Glomerular visceral epithelial cell (primary cell): ENCODE measurements around the gene FAM168A.
A peak's percentile ranks its signal among the peaks of the same experiment; 100 is the strongest.

ENCODE experiments used
- DNase-seq: peaks from one replicate; pipeline ENCODE4 v3.0.0-alpha.2; 2016; ENCODE audit errors: extremely low spot score

Gene FAM168A

DNA sequence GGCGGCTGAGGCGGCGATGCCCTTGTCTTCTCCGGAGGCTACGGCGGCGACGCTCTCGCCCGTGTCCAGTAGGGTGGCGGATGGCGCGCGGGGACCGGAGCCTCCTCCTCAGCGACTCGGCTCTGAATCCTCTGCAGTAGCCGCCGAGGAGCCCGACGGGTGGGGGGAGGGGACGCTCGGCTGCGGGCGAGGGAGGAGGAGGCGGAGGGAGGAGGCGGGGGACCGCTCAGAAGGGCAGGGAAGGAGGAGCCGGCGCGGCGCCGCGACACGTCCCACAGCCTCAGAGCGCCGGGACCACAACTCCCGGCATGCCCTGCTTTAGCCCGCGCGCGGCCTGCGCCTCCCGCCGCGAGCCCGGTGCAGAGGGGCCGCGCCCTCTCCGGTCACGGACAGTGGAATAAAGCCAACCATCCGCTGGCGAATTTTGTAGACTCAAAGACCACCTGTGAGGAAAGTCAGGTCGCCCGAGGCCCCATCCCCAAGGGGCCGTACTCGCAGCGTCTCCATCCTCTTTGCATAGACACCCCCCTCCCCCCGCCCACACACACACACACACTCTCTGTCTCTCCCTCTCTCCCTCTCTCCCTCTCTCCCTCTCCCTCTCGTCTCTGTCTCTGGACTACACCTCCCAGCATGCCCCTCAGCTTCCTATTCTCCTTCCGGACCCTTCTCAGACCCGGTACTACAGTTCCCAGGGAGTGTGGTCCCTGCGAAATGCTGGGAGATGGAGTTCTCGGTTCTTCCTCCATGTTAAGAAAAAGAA lies at the start of gene FAM168A:
Gene FAM168A, minus strand, starts transcription at position 157 of the 763 bp plus-strand sequence. CDS start 129,638 bp downstream, outside the sequence.
- DNase-seq = peak; percentile 95

GRCh38 chr11:73647459-73648100 lies 49.7 kb upstream of the FAM168A start:
- peak; percentile 60 for DNase-seq

DNA sequence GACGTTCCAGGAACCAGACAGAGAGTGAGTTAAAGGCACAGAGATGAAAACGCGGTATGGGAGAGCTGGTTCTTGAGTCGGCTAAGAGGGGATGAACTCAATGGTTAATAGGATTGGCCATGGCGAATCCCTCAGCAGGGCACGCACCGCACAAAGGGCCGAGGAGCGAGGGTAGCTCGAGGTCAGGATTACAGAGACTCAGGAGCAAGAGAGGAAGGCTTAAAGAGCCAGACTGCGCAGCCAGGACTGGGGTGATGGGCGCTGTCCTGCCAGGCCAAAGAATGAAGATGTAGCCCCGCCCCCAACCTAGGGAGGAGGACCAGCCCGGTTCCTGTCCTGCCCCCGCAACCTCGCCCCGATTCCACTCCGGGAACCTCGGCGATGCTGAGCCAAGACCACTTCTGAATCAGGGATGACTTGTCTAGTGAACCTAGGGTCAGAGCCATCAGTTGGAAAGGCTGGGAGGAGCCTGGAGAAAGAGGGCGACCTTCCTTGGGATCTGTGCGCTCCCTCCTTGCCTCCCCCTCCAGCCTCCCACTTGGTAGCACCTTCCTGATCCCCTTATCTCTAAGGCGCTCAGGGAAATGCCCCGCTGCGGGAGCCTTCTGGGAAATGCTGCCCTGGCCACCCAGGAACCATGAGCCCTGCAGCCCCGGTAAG lies 48.2 kb upstream of the FAM168A start, which contains the start of gene PLEKHB1:
Gene PLEKHB1, plus strand, starts transcription at position 610 of the 660 bp plus-strand sequence. Its CDS starts 28 bp downstream, at position 638.
- no peak for DNase-seq

GRCh38 chr11:73645121-73645969 lies 47.4 kb upstream of the FAM168A start:
- peak; percentile 18 for DNase-seq

GRCh38 chr11:73641668-73642067 lies 43.8 kb upstream of the FAM168A start:
- no peak for DNase-seq

DNA sequence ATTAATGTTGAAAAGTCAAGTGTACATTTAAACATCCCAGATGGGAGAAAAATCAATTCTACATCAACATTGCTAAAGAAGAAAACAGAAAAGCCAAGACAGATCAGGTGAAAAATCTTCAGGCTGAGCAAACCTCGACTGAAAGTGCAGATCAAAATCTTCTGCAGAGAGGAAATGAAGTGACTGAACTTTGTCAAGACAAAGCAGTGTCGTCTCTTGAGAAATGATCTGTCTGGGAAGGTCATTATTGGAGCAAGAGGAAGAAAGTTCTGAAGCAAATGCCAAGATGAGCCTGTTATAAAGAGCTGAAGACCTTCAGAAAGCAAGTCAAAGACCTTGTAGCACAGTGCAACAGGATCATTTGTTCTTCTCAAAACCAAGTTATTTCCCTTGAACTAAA lies 42.7 kb upstream of the FAM168A start:
- no peak for DNase-seq

- DNase-seq = no peak
Observed at GRCh38 chr11:73637012-73637411, 39.1 kb upstream of the FAM168A start.

DNA sequence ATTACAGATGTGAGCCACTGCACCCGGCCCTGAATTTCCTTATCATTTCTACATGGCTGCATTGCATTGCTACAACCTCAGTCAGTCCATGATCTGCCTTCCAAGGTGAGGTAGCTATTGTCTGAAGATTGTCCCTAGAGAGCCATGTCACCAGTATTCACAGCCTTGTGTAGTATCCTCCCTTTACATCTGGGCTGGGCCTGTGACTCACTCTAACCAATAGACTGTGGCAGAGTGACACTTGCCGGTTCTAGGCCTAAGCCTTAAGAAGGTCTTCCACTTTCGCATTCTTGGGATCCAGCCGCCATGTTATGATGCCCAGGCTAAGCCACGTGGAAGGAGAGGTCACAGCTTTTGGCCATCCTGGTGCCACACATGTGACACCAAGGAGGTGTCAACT lies 38.3 kb upstream of the FAM168A start:
- no peak for DNase-seq

GRCh38 chr11:73635721-73636120 lies 37.8 kb upstream of the FAM168A start:
- no peak for DNase-seq

- no peak for DNase-seq
Observed at GRCh38 chr11:73633999-73634398, 36.1 kb upstream of the FAM168A start.

- DNase-seq = no peak
Observed at GRCh38 chr11:73632996-73633395, 35.1 kb upstream of the FAM168A start.

GRCh38 chr11:73629907-73630306 lies 32.0 kb upstream of the FAM168A start:
- no peak for DNase-seq

DNA sequence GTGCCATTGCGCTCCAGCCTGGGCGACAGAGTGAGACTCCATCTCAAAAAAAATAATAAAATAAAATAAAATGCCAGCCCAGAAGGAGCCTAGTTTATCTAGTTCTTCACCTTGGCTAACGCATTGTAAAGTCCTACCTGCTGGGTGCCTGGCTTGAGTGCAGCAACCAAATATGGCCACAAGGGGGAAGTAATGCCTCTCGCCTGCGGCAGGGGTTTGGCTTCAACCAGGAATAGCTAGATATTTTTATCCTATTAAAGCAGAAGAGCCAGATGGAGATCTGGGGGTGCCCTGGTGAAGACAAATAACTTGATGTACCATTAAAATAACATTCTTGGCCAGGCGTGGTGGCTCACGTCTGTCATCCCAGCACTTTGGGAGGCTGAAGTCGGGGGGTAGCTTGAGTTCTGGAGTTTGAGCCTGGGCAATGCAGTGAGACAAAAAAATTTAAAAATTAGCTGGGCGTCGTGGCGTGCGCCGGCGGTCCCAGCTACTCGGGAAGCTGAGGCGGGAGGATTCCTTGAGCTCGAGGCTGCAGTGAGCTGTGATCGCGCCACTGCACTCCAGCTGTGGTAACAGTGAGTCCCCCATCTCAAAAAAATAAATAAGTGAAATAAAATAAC lies 27.9 kb upstream of the FAM168A start:
- DNase-seq = peak; percentile 70

DNA sequence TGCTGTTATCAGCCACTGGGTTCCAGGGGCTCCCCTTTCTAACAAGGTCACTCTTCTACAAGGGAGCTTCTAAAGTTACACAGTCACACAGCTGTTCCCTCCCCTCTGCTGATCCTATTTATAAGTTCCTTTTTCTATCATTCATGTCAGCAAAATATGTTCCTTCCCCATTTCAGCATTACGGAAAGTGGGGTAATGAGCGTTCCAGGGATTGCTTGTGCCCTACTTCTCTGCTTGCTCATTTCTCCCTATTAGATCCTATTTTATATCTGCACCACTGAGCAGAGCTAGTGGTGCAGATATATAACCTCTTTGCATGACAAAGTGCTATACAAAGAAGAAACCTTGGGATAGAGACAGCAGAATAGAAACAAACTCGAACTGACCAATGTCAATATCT lies 25.8 kb upstream of the FAM168A start:
- no peak for DNase-seq

DNA sequence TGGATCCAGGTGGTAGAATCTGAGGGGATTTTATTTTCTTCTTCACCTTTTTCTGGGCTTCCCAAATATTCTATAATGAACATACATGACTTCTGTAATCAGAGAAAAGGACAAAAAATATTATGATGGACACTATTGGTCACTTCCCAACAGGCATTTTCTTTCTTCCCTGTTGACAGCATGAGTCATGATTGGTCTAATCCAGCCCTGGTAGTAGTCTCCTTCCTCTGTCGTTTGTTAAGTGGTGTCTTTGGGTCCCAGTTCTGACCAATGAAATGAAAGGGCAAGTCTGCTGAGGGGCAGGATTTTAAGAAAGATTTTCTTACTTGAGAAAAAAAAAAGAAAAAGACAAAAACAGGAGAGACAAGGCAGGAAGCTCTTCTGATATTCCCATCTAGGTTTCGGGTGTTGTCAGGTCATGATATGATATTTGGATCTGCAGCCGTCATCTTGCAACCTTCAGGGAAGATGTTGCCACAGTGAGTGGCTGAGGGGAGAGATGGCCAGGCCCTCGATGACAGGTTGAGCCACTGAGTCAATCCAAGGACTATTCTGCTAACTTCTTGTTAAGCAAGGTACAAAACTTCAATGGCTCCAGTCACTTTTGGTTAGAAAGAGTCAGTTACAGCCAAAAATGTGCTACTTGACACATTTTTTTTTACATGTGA lies 25.1 kb upstream of the FAM168A start:
- no peak for DNase-seq

DNA sequence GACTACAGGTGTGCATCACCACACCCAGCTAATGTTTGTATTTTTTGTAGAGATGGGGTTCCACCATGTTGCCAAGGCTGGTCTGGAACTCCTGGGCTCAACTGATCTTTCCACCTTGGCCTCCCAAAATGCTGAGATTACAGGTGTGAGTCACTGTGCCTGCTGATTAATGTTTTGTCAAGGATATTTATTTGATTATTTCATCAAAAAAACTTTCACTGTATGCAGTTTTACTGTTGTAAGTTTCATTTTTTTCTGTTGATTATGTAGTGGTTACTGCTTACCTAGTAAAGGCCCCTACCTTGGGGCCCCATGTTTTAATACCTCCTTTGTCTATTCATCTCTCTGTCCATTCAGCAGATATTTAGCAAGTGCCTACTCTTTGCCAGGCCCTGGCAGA lies 16.7 kb upstream of the FAM168A start:
- no peak for DNase-seq

DNA sequence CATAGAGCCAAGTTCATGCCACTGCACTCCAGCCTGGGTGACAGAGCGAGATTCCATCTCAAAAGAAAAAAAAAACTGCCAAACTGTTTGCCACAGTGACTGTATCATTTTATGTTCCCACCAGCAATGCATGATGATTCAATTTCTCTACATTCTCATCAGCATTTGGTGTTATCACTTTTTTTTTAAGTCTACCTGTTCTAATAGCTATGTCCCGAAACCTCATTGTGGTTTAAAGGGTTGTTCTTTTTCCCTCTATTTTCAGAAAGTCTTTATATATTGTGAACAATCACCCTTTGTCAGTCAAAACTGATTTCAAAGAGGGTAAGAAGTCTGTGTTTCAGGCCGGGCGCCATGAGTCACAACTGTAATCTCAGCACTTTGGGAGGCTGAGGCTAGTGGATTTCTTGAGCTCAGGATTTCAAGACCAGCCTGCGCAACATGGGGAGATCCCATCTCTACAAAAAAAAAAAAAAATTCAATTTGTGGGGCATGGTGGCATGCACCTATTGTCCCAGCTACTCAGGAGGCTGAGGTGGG lies 14.8 kb upstream of the FAM168A start:
- no peak for DNase-seq

GRCh38 chr11:73598719-73599379 lies 937 bp upstream of the FAM168A start:
- DNase-seq = no peak

DNA sequence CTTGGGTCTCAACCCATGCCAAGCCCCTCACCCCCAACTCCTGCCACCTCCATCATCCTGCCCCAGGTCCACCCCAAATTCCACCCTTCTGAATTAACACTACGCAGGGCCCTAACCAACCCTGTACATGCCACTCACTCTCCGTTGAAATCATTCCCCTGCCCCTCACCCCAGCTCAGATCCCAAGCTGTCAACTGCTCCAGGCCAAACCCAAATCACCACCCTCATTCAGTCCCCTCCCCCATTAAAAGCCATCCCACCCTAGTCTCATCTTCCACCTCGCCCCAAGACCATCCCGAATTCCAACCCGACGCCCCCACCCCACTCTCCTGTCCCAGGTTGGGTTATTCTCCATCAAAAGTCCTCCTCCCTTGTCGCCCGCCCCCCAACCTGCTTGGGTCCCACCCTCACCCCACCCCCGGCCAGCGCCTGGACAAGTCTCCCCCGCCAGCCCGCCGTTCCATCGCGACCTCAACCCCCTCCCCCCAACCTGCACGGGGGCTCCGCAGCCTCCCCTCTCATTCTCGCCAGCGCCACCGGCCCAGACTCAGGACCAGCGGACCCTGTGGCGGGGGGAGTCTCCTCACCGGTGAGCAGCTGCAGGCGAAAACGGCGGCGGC lies 466 bp downstream of the FAM168A start:
- DNase-seq = peak; percentile 3
